Activated CD4-positive, alpha-beta T cell treated with anti-CD3 and anti-CD28 coated beads, Interleukin-2, amount 50 U/mL, for 1 hour (primary cell): ENCODE data around the gene CES1.
"Not testable (repeated sequence)": the region's sequence is repeated elsewhere in the genome, so short reads cannot be mapped to it uniquely, and the experiment has no call there.

Experiments
- DNase-seq: peaks from one replicate; pipeline ENCODE4 v3.0.0-alpha.2; 2020

The CES1 gene

GRCh38 chr16:55829232-55829631 lies 3.7 kb downstream of the CES1 start:
- DNase-seq, result not testable (repeated sequence)

- DNase-seq, result no peak
Measured at GRCh38 chr16:55828680-55829079, 4.2 kb downstream of the CES1 start.

DNA sequence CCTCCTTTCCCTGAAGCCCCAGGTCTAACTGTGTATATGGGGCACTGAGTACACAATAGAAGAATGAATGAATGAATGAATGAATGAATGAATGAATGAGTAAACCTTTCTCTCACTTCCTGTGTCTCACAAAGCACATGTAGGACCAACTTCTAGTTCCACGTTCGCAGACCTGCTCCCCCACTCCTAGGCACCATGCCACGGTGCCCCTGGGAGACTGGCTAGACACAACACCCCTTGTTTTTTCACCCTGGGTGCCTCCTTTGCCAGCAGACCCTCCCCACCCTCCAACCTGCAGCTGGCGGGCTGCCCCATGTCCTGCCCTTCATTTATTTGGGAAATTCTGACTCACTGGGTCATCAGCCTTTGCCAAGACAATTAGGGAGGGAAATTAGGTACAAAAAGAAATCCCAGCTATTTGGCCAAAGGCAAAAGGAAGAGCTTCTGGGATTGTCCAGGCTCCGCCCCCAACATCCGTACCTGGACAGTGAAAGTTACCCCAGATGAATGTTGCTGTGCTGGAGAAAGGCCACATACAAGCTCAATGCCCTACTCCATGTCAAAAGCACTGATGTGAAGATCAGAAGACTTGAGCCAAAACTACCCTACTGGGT lies 7.7 kb downstream of the CES1 start:
- no peak for DNase-seq

DNA sequence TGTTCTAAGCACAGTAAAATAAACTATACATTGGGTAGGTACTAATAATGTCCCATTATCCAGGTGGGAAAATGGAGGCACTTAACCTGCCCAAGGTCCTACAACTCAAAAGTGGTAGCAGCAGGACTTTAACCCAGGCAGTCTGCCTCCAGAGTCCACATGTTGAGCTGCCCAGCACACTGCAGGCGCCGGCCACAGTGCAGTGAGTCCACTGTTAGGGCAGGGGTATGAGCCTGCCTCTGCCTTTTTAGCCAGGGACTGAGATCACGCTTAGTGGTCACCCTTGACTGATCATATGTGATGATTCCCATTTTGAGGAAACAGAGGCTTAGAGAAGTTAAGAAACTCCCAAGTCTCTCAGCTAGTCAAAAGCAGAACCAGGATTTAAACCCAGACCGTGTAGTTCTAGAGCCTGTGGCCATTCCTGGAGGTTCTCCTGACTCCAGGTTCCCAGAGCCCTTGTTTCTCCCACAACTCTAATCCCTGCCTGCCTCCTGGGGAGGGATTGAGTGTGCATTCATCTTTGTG lies 8.4 kb downstream of the CES1 start:
- DNase-seq, result no peak

GRCh38 chr16:55822280-55822810 lies 10.6 kb downstream of the CES1 start:
- DNase-seq, result no peak

- DNase-seq, result no peak
Measured at GRCh38 chr16:55821210-55821609, 11.7 kb downstream of the CES1 start.

- DNase-seq, result no peak
Measured at GRCh38 chr16:55820615-55821014, 12.3 kb downstream of the CES1 start.

GRCh38 chr16:55817236-55817912 lies 15.5 kb downstream of the CES1 start:
- DNase-seq, result no peak

DNA sequence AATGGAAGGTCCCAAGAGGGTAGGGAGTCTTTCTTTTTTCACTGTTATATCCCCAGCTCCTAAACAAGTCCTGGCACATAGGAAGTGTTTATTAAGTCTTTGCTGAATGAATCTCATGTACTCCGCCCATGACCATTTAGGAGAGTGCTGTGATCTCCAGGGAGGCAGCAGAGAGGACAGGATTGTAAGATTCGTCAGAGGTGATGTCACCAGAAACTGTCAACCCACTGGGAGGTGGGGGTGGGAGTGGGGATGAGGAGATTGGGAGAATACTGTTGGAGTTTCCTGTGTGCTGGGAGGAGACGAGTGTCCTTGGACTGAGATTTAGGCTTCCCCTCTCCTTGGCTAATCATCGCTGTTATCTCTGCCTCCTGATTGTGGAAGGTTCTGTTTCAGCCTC lies 16.7 kb downstream of the CES1 start:
- not testable (repeated sequence) for DNase-seq

- DNase-seq, result no peak
Measured at GRCh38 chr16:55815320-55815719, 17.6 kb downstream of the CES1 start.

- DNase-seq, result not testable (repeated sequence)
Measured at GRCh38 chr16:55814174-55814573, 18.7 kb downstream of the CES1 start.

DNA sequence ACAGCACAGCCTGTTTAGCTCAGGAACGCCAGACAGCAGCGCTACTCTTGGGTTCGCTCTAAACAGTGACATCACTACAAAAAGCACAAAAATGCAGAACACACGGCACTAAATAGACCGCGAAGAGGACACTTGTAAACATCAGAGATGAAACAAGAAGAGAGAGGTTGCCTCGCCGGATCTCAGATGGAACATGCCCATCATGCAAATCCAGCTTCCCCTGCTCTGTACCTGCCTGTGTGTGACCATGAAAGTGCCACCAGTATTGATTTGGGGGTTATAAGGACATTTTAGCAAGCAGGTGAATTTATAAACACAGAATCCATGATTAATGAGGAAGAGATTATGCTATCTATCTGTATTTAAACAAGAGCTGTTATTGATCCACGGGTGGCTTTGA lies 19.2 kb downstream of the CES1 start:
- DNase-seq, result not testable (repeated sequence)

DNA sequence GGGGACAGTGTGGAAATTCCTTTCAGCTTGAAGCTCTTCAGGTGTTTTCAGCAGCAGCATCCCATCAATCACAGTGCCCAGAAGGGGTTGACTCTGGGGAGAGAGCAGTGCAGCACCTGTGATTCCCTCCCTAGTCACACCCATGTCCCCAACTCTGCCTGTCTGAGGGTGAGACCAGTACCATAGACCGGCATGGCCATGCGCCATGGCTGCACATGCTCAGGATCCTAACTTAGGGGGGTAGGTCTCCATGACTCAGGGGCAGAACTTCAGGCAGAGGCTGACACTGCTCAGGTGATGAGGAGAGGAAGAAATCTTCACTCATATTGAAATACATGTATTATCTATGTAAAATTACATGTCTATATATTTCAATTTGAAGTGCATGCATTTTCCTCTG lies 19.9 kb downstream of the CES1 start:
- no peak for DNase-seq

- DNase-seq, result no peak
Measured at GRCh38 chr16:55811811-55812210, 21.1 kb downstream of the CES1 start.

DNA sequence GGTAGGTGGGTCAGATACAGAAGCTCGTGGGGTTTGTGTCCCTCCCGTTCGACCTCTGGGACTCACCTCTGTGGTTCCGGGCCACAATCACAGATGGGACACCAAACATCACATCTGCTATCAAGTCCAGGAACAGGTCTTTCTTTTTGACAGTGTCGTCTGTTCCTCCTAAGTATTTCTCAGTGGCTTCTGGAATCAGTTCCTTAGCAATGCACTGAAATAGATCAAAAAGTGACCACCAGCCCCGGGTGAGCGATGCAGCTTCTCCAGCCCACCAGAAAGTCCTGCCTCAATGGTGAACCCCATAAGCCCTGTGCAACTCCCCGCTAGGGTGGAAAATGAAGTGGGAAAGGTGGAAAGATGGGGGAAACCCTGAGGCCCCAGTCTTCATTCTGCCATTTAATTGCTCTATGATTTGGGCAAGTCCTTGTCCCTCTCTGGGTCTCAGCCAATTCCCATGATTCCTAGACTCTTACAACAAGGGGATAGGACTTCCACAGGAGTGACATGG lies 22.4 kb downstream of the CES1 start:
- no peak for DNase-seq

GRCh38 chr16:55809851-55810250 lies 23.0 kb downstream of the CES1 start:
- no peak for DNase-seq

DNA sequence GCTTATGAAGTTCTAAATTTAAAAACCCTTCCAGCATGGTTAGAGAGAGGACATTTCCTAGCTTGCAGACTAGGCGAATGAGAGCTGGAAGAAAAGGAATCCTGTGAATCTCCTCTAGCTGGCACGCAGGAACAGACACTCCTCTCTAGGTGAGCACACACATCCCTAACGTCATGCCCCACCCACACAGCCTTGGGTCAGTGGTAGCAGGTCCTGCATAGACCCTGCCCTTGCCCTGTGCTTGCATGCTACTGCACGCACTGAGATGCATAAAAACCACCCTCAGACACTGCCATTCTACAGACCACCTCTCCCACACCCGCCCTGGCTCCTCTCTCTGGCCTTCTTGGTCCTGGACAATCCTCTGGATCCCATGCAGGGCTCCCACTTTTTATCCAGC lies 23.5 kb downstream of the CES1 start:
- no peak for DNase-seq

GRCh38 chr16:55808286-55808685 lies 24.6 kb downstream of the CES1 start:
- DNase-seq, result not testable (repeated sequence)

GRCh38 chr16:55805104-55805503 lies 27.8 kb downstream of the CES1 start:
- DNase-seq, result not testable (repeated sequence)

- not testable (repeated sequence) for DNase-seq
Measured at GRCh38 chr16:55803681-55804080, 29.2 kb downstream of the CES1 start.

DNA sequence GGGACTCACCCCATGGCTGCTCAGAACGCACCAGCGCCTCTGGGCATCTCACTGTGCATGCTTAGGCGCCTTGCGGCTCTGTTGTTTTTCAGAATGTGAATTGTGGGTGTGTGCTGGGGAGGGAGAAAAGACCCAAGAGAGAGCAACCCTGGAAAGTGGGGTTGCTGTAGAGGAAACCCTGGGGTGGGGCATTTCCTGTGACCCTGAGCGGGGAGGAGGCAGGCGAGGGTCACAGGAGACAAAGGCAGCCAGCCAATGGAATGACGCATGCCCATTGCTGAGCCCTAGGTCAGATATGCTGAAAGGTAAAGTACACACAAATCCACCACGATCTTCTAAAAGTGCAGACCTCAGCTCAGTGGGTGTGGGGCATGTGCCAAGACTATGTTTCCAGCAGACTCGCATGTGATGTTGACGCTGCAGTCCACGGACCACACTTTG lies 39.9 kb downstream of the CES1 start:
- DNase-seq, result not testable (repeated sequence)

GRCh38 chr16:55791512-55791911 lies 41.4 kb downstream of the CES1 start:
- DNase-seq, result not testable (repeated sequence)

GRCh38 chr16:55790240-55790639 lies 42.7 kb downstream of the CES1 start:
- not testable (repeated sequence) for DNase-seq

GRCh38 chr16:55782793-55783091 lies 50.2 kb downstream of the CES1 start:
- DNase-seq, result not testable (repeated sequence)
